H1 (cell line): ENCODE measurements around the gene VAV2. TPM values are rescaled to one million over a fixed set of nuclear protein-coding genes. Genes with fewer than 3 reads are reported as not detected.

ENCODE experiments used
- CTCF ChIA-PET: fragments of 300-600 bp; sonication (Branson Sonifier 250); formaldehyde crosslinking; loops from one replicate; lab custom pipeline; 2021; ENCODE audit not compliant: partially characterized antibody; lab: Charles Lee
- POLR2A ChIA-PET: fragments of 300-600 bp; sonication (Branson Sonifier 250); formaldehyde crosslinking; loops from one replicate; lab custom pipeline; 2021; ENCODE audit warnings: inconsistent platforms; ENCODE audit not compliant: partially characterized antibody; lab: Charles Lee
- DNase-seq, 2 experiments: peaks; one replicate each; pipeline versions ENCODE4 v3.0.0 to v3.0.0-alpha.2; 2010 to 2022; ENCODE audit warnings: low spot score in 2 of 2, low read depth in 1 of 2, mixed read lengths in 1 of 2
- FAIRE-seq: peaks from 2 replicates; lab custom pipeline; 2011; peaks lifted over from hg19 to GRCh38; lab: Jason Lieb, UNC
- H2AFZ ChIP-seq: 2 replicates; pipeline ENCODE4 v1.8.1; 2012; ENCODE audit warnings: low read length, inconsistent platforms
- H2AK5ac ChIP-seq: 2 replicates; pipeline ENCODE4 v1.6.1; 2013; ENCODE audit warnings: low read depth, low read length
- H2BK120ac ChIP-seq: replicated peaks from 2 replicates; pipeline ENCODE3; 2013; ENCODE audit warnings: low read depth, low read length, inconsistent platforms
- H2BK12ac ChIP-seq: 2 replicates; pipeline ENCODE4 v1.6.1; 2013; ENCODE audit warnings: low read depth, low read length
- H2BK15ac ChIP-seq: 2 replicates; pipeline ENCODE4 v1.6.1; 2013; ENCODE audit warnings: low read length
- H2BK20ac ChIP-seq: 2 replicates; pipeline ENCODE4 v1.6.1; 2013; ENCODE audit warnings: low read length
- H2BK5ac ChIP-seq: 2 replicates; pipeline ENCODE4 v1.6.1; 2013; ENCODE audit warnings: low read depth, low read length
- H3K14ac ChIP-seq: 2 replicates; pipeline ENCODE4 v1.6.1; 2013; ENCODE audit warnings: inconsistent platforms; ENCODE audit not compliant: insufficient read length
- H3K18ac ChIP-seq: 2 replicates; pipeline ENCODE4 v1.6.1; 2013; ENCODE audit warnings: low read length; ENCODE audit errors: extremely low read depth
- H3K23ac ChIP-seq: 2 replicates; pipeline ENCODE4 v1.6.1; 2013; ENCODE audit warnings: inconsistent platforms; ENCODE audit not compliant: insufficient read length
- H3K23me2 ChIP-seq: 2 replicates; pipeline ENCODE4 v1.6.1; 2013; ENCODE audit warnings: low read depth, low read length
- H3K27ac ChIP-seq: 2 replicates; pipeline ENCODE4 v1.6.1; 2011; ENCODE audit warnings: low read depth, low read length, inconsistent platforms
- H3K27me3 ChIP-seq, 4 experiments: replicated peaks in 1 of 4; 1 replicate in 1 of 4; 2 replicates in 3 of 4; pipeline versions ENCODE4 v1.6.1 to v1.8.1; 2011 to 2013; ENCODE audit warnings: low read length in 3 of 4, mild to moderate bottlenecking in 3 of 4, inconsistent platforms in 2 of 4, mixed read lengths in 2 of 4, moderate library complexity in 1 of 4; ENCODE audit not compliant: control insufficient read depth in 3 of 4, insufficient read depth in 3 of 4; ENCODE audit errors: extremely low read depth in 1 of 4
- H3K36me3 ChIP-seq, 4 experiments: 2 replicates each; pipeline versions ENCODE4 v1.6.1 to v1.8.1; 2011 to 2013; ENCODE audit warnings: mild to moderate bottlenecking in 4 of 4, low read length in 3 of 4, moderate library complexity in 2 of 4, control low read depth in 1 of 4, inconsistent platforms in 1 of 4; ENCODE audit not compliant: insufficient read depth in 4 of 4, control insufficient read depth in 2 of 4
- H3K4ac ChIP-seq: replicated peaks from 2 replicates; pipeline ENCODE3; 2013; ENCODE audit warnings: low read length, low read depth, mixed read lengths, inconsistent platforms; ENCODE audit not compliant: insufficient read length
- H3K4me1 ChIP-seq, 4 experiments: replicated peaks in 1 of 4; 1 replicate in 1 of 4; 2 replicates in 3 of 4; pipeline versions ENCODE4 v1.6.1 to v1.8.1; 2011 to 2013; ENCODE audit warnings: low read length in 3 of 4, inconsistent platforms in 2 of 4, mixed read lengths in 1 of 4; ENCODE audit not compliant: insufficient read depth in 4 of 4, control insufficient read depth in 3 of 4
- H3K4me2 ChIP-seq, 2 experiments: 2 replicates each; pipeline versions ENCODE4 v1.6.1 to v1.8.1; 2011 to 2013; ENCODE audit warnings: low read depth in 2 of 2, low read length in 2 of 2, control low read depth in 1 of 2, inconsistent platforms in 1 of 2, mild to moderate bottlenecking in 1 of 2; ENCODE audit not compliant: insufficient read depth in 1 of 2
- H3K4me3 ChIP-seq, 4 experiments: fragments of 200-600, 300-600 bp in 1 of 4; sonication (generic), shearing (Covaris generic), sonication (Bioruptor Twin) in 1 of 4; 2 replicates each; pipeline versions ENCODE4 v1.5.1 to v1.8.1; 2011 to 2016; ENCODE audit warnings: low read length in 4 of 4, low read depth in 3 of 4, control low read depth in 2 of 4, inconsistent platforms in 2 of 4, mild to moderate bottlenecking in 2 of 4, mixed read lengths in 1 of 4, moderate library complexity in 1 of 4; ENCODE audit not compliant: insufficient read depth in 2 of 4; ENCODE audit errors: extremely low read depth in 1 of 4
- H3K56ac ChIP-seq: replicated peaks from 2 replicates; pipeline ENCODE3; 2013; ENCODE audit warnings: low read depth, mild to moderate bottlenecking, mixed read lengths, low read length, inconsistent platforms; ENCODE audit not compliant: insufficient read length
- H3K79me1 ChIP-seq: 2 replicates; pipeline ENCODE4 v1.6.1; 2013; ENCODE audit warnings: low read depth, low read length, control low read depth
- H3K79me2 ChIP-seq, 2 experiments: 2 replicates each; pipeline versions ENCODE4 v1.6.1 to v1.8.1; 2012 to 2013; ENCODE audit warnings: low read length in 2 of 2, mild to moderate bottlenecking in 2 of 2, inconsistent platforms in 1 of 2; ENCODE audit not compliant: insufficient read depth in 2 of 2, control insufficient read depth in 1 of 2
- H3K9ac ChIP-seq, 4 experiments: replicated peaks in 1 of 4; 1 replicate in 1 of 4; 2 replicates in 3 of 4; pipeline versions ENCODE4 v1.6.1 to v1.8.1; 2011 to 2013; ENCODE audit warnings: low read depth in 3 of 4, low read length in 3 of 4, control low read depth in 2 of 4, mild to moderate bottlenecking in 2 of 4, moderate library complexity in 2 of 4, inconsistent platforms in 1 of 4; ENCODE audit errors: extremely low read depth in 1 of 4
- H3K9me3 ChIP-seq, 2 experiments: 2 replicates each; pipeline versions ENCODE4 v1.6.1 to v1.8.1; 2012 to 2013; ENCODE audit warnings: mild to moderate bottlenecking in 2 of 2, moderate library complexity in 2 of 2, control low read depth in 1 of 2, inconsistent platforms in 1 of 2, low read depth in 1 of 2, low read length in 1 of 2, mixed read lengths in 1 of 2; ENCODE audit not compliant: insufficient read depth in 2 of 2
- H4K20me1 ChIP-seq, 2 experiments: replicated peaks in 1 of 2; 2 replicates each; pipeline versions ENCODE3 to v1.8.1; 2011 to 2013; ENCODE audit warnings: inconsistent platforms in 2 of 2, low read length in 2 of 2, mild to moderate bottlenecking in 1 of 2; ENCODE audit not compliant: insufficient read depth in 2 of 2, control insufficient read depth in 1 of 2
- H4K5ac ChIP-seq: 2 replicates; pipeline ENCODE4 v1.6.1; 2013; ENCODE audit warnings: low read length, low read depth, mixed read lengths, inconsistent platforms; ENCODE audit not compliant: insufficient read length
- H4K8ac ChIP-seq: 2 replicates; pipeline ENCODE4 v1.8.0; 2013; ENCODE audit warnings: mild to moderate bottlenecking, moderate library complexity, low read length, inconsistent platforms; ENCODE audit not compliant: insufficient read depth; ENCODE audit errors: extremely low read depth
- H4K91ac ChIP-seq: replicated peaks from 2 replicates; pipeline ENCODE3; 2013; ENCODE audit warnings: low read length, mixed read lengths, inconsistent platforms; ENCODE audit not compliant: insufficient read length
- HDAC2 ChIP-seq, 2 experiments: fragments of 300-600 bp in 1 of 2; sonication (generic) in 1 of 2; IDR thresholded peaks; 2 replicates each; pipeline ENCODE4 v1.6.1; 2011 to 2012; ENCODE audit warnings: low read depth in 2 of 2, low read length in 2 of 2, mild to moderate bottlenecking in 2 of 2, moderate library complexity in 2 of 2, borderline replicate concordance in 1 of 2, inconsistent platforms in 1 of 2
- WGBS, 2 experiments: shearing (Covaris generic) in 1 of 2; methylation state at CpG; one replicate each; pipeline versions ENCODE4 v1.1.6 to v1.1.7; 2013 to 2015; ENCODE audit warnings: low lambda C conversion rate in 2 of 2, mixed read lengths in 2 of 2, inconsistent platforms in 1 of 2, low coverage in 1 of 2, missing lambda C conversion rate in 1 of 2; ENCODE audit not compliant: insufficient replicate concordance in 2 of 2, insufficient coverage in 1 of 2, insufficient read length in 1 of 2; ENCODE audit errors: extremely low coverage in 1 of 2, missing lambda C conversion rate in 1 of 2; 5-methylcytosine and 5-hydroxymethylcytosine counted together
- polyA plus RNA-seq, 7 experiments: library from polyadenylated mRNA; depleted of rRNA in 3 of 7; stranded (reverse) in 5 of 7; unstranded in 2 of 7; fragments of >200 nt in 5 of 7; fragments of 200-250 nt in 2 of 7; gene quantifications; 1 replicate in 5 of 7; 2 replicates in 1 of 7; 4 replicates in 1 of 7; pipeline versions ENCODE4 v1.2.1 to v1.2.3, GENCODE V29; 2011 to 2013; ENCODE audit warnings: missing spikeins in 2 of 7, mixed read lengths in 2 of 7
- total RNA-seq: library from RNA; stranded (reverse); fragmentation: NEBNext Ultra II Directional; extraction: Animal tissue kit (Norgen Biotek cat#: 25700); gene quantifications from 2 replicates; pipeline ENCODE4 v1.2.1, GENCODE V29; 2021

Gene VAV2
- total and polyA plus RNA-seq, 2 of the 8 experiments (the other 6 are each of a cell fraction or from before 2014, with no cell fraction given), result 13.6 to 37.6 TPM

- H3K23ac ChIP-seq, result no peak overlapping the region
- H2AK5ac ChIP-seq, result peak overlapping the region; percentile 3; the same call in 1 of the 2 replicates
- no peaks in the 10 kb centered on the region for H3K27me3 ChIP-seq
- no peaks in the 10 kb centered on the region for H3K79me2 ChIP-seq
- H3K36me3 ChIP-seq, result no peaks in the 10 kb centered on the region
- peak overlapping the region; percentile 6; the same call in 1 of the 2 replicates for H2BK20ac ChIP-seq
- no peak overlapping the region; the same call in 1 of the 2 replicates for H4K8ac ChIP-seq
- DNase-seq, result no peak
- no peaks in the 10 kb centered on the region for H4K20me1 ChIP-seq
- H3K18ac ChIP-seq, result peak overlapping the region; percentile 48
- H2BK15ac ChIP-seq, result peak overlapping the region; percentile 90; the same call in 1 of the 2 replicates
- no peak for TF ChIP-seq HDAC2 (IDR thresholded peaks at IDR 0.05; ENCODE audit: borderline replicate concordance in 1 of 2, low read depth in 2 of 2, low read length in 2 of 2)
- TF ChIP-seq, all 59 proteins: peak for 0
- CTCF ChIA-PET, result interaction anchor here (1.0 to 8.8 kb wide), 8 partner anchors 7 to 257 kb away, joined by 3 to 44 read pairs (median 4); no protein-coding TSS in a partner anchor
- peak overlapping the region; percentile 75; the same call in 1 of the 2 replicates for H2BK5ac ChIP-seq
- H3K4me2 ChIP-seq, result peak overlapping the region; percentile 57 to 63
- H3K4me1 ChIP-seq, result peaks cover 0 to 29% (median 23%) of the 10 kb centered on the region in 4 experiments; a peak in 6 of 7 replicates
- H3K9ac ChIP-seq, result no peak overlapping the region
- peaks cover 2% of the 10 kb centered on the region; the same call in 1 of the 2 replicates for H3K23me2 ChIP-seq
- POLR2A ChIA-PET, result interaction anchor here (1.0 kb wide), 1 partner anchor 140 kb away, joined by 3 read pairs; no protein-coding TSS in a partner anchor
- no peak overlapping the region for H3K56ac ChIP-seq
- H3K4ac ChIP-seq, result peak overlapping the region; percentile 44
- H2BK12ac ChIP-seq, result peak overlapping the region; percentile 44; the same call in 1 of the 2 replicates
- peak overlapping the region in 3 of 4 experiments; percentile 12 to 50 (median 26); a peak in 4 of 8 replicates for H3K4me3 ChIP-seq
- WGBS, 2 experiments, result 87% methylated on average over 15 of the region's 15 CpGs; no CpG with 5 or more reads in 1 of the 2 experiments
- no peak overlapping the region for H2AFZ ChIP-seq
- peak overlapping the region; percentile 11 for H4K91ac ChIP-seq
- no peaks in the 10 kb centered on the region for H3K79me1 ChIP-seq
- FAIRE-seq, result no peak
- H3K27ac ChIP-seq, result no peak overlapping the region
- H3K14ac ChIP-seq, result no peak overlapping the region
- H4K5ac ChIP-seq, result no peak overlapping the region
- no peaks in the 10 kb centered on the region for H3K9me3 ChIP-seq
- H2BK120ac ChIP-seq, result no peak overlapping the region
Observed at GRCh38 chr9:133737071-133737773, 254.9 kb downstream of the VAV2 start.
